Caki2 (cell line): ENCODE data around the gene PRR5. TPM values are rescaled to one million over a fixed set of nuclear protein-coding genes. Genes with fewer than 3 reads are reported as not detected.
"Not testable (repeated sequence)": the region's sequence is repeated elsewhere in the genome, so short reads cannot be mapped to it uniquely, and the experiment has no call there.

Experiments used
- DNase-seq: peaks from one replicate; pipeline ENCODE4 v3.0.0-alpha.2; 2015; ENCODE audit warnings: low read depth
- in situ Hi-C: cut with HindIII; loops from 2 replicates; pipeline ENCODE4 v1.10.0; 2016; ENCODE audit warnings: low sequenced_read_pairs, low pct_unique_long_range_greater_than_20kb, mixed read lengths
- total RNA-seq: library from RNA; depleted of rRNA; stranded (reverse); fragments of >200 nt; shearing (Covaris generic); gene quantifications from 2 replicates; pipeline ENCODE4 v1.2.3, GENCODE V29; 2014; ENCODE audit warnings: low replicate concordance; rRNA removed

The PRR5 gene
- total RNA-seq, result 51.9 and 65.0 TPM in 2 replicates

- in situ Hi-C loops, result no loop called here
- DNase-seq, result peak; percentile 87
These were observed at the start of gene PRR5 for GRCh38 chr22:44701824-44702478. TSS of gene PRR5 (plus strand) at chr22:44702204. CDS start at chr22:44702475, 271 bp downstream.

- in situ Hi-C loops, result not testable (repeated sequence)
These were observed 49.1 kb upstream of the PRR5 start for GRCh38 chr22:44652866-44653265.

GRCh38 chr22:44658311-44658953 lies 43.6 kb upstream of the PRR5 start:
- in situ Hi-C loops, result no loop called here
- no peak for DNase-seq

More at GRCh38 chr22:44652866-44653265, 49.1 kb upstream of the PRR5 start:
- not testable (repeated sequence) for DNase-seq

GRCh38 chr22:44659140-44659539 lies 42.9 kb upstream of the PRR5 start:
- DNase-seq, result no peak
- in situ Hi-C loops, result no loop called here

- no peak for DNase-seq
- in situ Hi-C loops, result no loop called here
These were observed 41.8 kb upstream of the PRR5 start for GRCh38 chr22:44660051-44660830.

- in situ Hi-C loops, result no loop called here
- DNase-seq, result no peak
These were observed 40.9 kb upstream of the PRR5 start for GRCh38 chr22:44661070-44661469.

- no peak for DNase-seq
- in situ Hi-C loops, result no loop called here
These were observed 40.1 kb upstream of the PRR5 start for GRCh38 chr22:44661659-44662569.

- in situ Hi-C loops, result no loop called here
- DNase-seq, result no peak
These were observed 38.6 kb upstream of the PRR5 start for GRCh38 chr22:44663256-44663999.

GRCh38 chr22:44664149-44664548 lies 37.9 kb upstream of the PRR5 start:
- no peak for DNase-seq

GRCh38 chr22:44665115-44665514 lies 36.9 kb upstream of the PRR5 start:
- DNase-seq, result no peak
- in situ Hi-C loops, result no loop called here

More at GRCh38 chr22:44664149-44664548, 37.9 kb upstream of the PRR5 start:
- in situ Hi-C loops, result no loop called here

GRCh38 chr22:44666207-44666585 lies 35.8 kb upstream of the PRR5 start:
- in situ Hi-C loops, result no loop called here

GRCh38 chr22:44667276-44667675 lies 34.7 kb upstream of the PRR5 start:
- in situ Hi-C loops, result no loop called here
- no peak for DNase-seq

More at GRCh38 chr22:44666207-44666585, 35.8 kb upstream of the PRR5 start:
- no peak for DNase-seq

- in situ Hi-C loops, result no loop called here
- DNase-seq, result no peak
These were observed 34.2 kb upstream of the PRR5 start for GRCh38 chr22:44667829-44668189.

- in situ Hi-C loops, result no loop called here
- no peak for DNase-seq
These were observed 33.7 kb upstream of the PRR5 start for GRCh38 chr22:44668190-44668885.

GRCh38 chr22:44668886-44669521 lies 33.0 kb upstream of the PRR5 start:
- in situ Hi-C loops, result no loop called here
- no peak for DNase-seq

- DNase-seq, result no peak
- in situ Hi-C loops, result no loop called here
These were observed 32.4 kb upstream of the PRR5 start for GRCh38 chr22:44669561-44669976.
